Left colon (tissue), 2 donors: Measurements from ENCODE around the gene PPP1R9B. TPM values are rescaled to one million over a fixed set of nuclear protein-coding genes. Genes with fewer than 3 reads are reported as not detected.
A peak's percentile ranks its signal among the peaks of the same experiment; 100 is the strongest.

Source experiments
- ATAC-seq: fragments of 200-7000 bp; cut with Tn5 transposase; one replicate; pipeline ENCODE4 v1.9.1; 2020; ENCODE audit warnings: mild to moderate bottlenecking, moderate library complexity
- DNase-seq, 2 donors: peaks; one replicate each; pipeline ENCODE4 v3.0.0-alpha.2; 2020
- intact Hi-C, 2 donors: fragments of 100-400 bp; cut with DNase I in 1 of 2; cut with micrococcal nuclease in 1 of 2; formaldehyde crosslinking; loops; one replicate each; pipeline versions ENCODE4 v1.11.2 to v1.14.0; 2022; cut with DNase I, micrococcal nuclease
- total RNA-seq, 2 donors: library from RNA; stranded (reverse); fragmentation: NEBNext Ultra II Directional; extraction: Animal tissue kit (Norgen Biotek cat#: 25700); gene quantifications; one replicate each; pipeline ENCODE4 v1.2.1, GENCODE V29; 2021
- donor health status: DM: no; HTN: no; CAD: no.
- donor health status: DM: yes; HTN: yes; CAD: no.

The PPP1R9B gene
- total RNA-seq, 2 donors from 2014 or later = 30.6 to 34.3 TPM

GRCh38 chr17:50149417-50150353 is 792 bp downstream of the PPP1R9B start:
- intact Hi-C loops = no loop called here
- ATAC-seq (peak; percentile 51), DNase-seq (peak in 1 of 2 donors; percentile 77)

DNA sequence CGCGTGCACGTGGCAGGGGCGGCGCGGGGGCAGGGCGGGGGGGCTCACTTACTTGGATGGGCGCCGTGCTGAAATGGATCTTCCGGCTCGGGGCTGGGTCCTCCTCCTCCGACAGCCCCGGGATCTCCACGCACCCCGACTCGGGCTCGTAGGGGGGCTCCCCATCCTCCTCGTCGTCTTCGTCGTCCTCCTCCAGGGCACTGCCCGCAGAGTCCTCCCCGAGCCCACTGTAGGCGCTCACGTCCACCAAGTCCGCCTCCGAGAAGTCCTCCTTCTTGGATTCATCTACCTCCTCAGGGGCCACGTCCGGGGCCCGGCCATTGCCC is 1.4 kb downstream of the PPP1R9B start:
- intact Hi-C loops = no loop called here
- DNase-seq = no peak
- ATAC-seq = no peak

- ATAC-seq (peak; percentile 45), DNase-seq (peak; percentile 76 to 80)
- intact Hi-C loops = no loop called here
These were observed 2.0 kb downstream of the PPP1R9B start for GRCh38 chr17:50148226-50149090.

DNA sequence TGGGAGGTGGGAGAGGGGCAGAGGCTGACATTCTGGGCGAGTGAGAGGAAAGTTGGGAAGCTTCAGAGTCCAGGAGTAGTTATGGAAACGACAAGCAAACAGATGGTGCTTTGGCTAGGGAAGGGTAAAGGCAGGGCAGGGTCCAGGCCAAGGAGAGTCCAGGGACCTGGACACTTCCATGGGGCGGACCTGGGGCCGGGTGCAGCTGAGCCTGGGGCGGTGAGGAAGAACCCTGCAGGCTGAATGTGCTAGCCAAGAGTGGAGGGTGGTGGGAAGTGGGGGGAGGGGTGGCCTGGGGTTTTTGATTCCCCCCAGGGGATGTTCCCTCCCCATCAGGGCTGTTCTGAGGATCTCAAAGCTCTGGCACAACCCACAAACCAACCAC is 2.6 kb downstream of the PPP1R9B start:
- peak; percentile 14 for ATAC-seq
- intact Hi-C loops = no loop called here
- DNase-seq = peak in 1 of 2 donors; percentile 46

- no peak for DNase-seq
- ATAC-seq = no peak
- intact Hi-C loops = no loop called here
These were observed 3.4 kb downstream of the PPP1R9B start for GRCh38 chr17:50146927-50147665.

DNA sequence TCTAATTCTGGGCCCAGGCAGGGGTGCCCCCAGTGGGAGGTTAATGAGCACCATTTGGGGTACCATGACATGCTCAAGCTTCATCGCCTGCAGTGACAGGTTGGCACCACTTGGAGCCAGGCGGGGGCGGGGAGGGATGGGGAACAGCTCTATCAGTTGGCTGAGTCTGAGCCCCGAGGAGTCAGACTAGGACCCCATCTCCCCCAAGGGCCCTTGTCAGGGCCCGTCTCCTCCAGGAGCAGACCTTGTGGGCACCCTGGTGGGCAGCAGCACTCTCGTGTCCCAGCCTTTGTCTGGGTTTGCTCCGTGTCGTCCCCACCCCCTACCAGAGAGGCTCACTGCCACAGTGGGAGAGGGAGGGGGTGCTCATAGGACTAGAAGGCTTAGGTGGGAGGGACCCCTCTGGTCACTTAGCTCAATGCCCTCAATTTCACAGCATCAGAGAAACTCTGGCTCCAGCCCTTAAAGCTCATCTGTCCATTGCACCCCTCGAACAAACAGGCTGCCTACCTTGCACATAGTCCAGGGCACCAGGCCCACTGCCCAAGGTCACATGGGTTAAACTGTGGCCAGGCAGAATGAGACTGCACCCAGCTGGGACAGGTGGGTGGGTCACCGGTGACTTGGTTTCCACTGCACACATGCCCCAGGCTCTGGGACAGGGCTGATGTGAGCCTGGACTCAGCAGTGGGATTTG is 4.1 kb downstream of the PPP1R9B start:
- ATAC-seq (no peak), DNase-seq (peak in 1 of 2 donors; percentile 24)
- intact Hi-C loops = no loop called here

GRCh38 chr17:50145532-50146229 is 4.8 kb downstream of the PPP1R9B start:
- DNase-seq (no peak), ATAC-seq (no peak)
- intact Hi-C loops = no loop called here

- DNase-seq = no peak
- ATAC-seq = no peak
- intact Hi-C loops = no loop called here
These were observed 5.5 kb downstream of the PPP1R9B start for GRCh38 chr17:50144845-50145531.

GRCh38 chr17:50144355-50144754 is 6.1 kb downstream of the PPP1R9B start:
- DNase-seq = no peak
- intact Hi-C loops = no loop called here
- no peak for ATAC-seq

GRCh38 chr17:50143461-50144176 is 6.9 kb downstream of the PPP1R9B start:
- DNase-seq (no peak), ATAC-seq (no peak)
- intact Hi-C loops = no loop called here

DNA sequence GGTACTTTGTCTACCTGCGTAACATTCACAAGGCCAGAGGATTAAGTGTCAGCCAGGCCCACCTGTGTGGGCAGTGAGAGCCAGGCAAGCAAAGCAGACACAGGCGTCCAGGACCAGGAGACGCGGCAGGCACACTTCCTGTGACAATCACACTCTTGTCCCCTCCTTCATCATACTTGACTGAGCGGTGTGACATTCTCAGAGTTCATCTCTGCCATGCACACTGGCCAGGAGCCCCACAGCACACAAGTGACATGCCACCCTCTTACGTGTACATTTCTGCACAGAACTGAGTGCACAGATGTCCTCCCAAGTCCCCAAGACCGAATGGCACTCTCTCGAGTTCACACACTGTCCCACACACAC is 8.7 kb downstream of the PPP1R9B start:
- DNase-seq = no peak
- intact Hi-C loops = no loop called here
- ATAC-seq = no peak

DNA sequence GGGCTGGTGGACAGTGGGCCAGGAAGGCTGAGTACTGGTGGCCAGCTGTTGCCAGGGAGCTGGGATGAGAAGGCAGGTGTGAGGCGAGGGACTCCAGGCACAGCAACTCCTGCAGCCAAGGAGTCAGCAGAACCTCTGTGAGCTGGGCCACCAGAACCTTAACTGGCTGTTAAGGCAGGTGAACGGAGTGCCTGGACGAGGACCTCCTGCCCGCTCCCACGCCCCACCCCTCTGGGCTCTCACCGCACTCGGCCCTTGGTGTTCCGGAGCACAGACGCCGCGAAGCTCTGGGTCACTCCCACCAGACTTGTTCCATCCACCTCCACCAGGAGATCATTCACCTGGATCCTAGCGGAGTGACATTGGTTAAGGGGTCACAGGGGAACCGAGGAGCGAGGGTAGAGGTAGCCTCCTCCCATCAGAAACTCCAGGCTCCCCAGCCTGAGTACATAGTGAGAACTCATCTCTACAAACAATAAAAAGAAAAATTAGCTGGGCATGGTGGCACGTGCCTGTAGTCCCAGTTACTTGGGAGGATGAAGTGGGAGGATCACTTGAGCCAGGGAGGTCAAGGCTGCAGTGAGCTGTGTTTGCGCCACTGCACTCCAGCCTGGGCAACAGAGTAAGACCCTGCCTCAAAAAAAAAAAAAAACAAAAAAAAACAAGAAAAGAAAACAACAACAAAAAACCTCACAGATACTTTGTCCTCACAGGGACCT is 9.3 kb downstream of the PPP1R9B start:
- DNase-seq (no peak), ATAC-seq (no peak)
- intact Hi-C loops = no loop called here

DNA sequence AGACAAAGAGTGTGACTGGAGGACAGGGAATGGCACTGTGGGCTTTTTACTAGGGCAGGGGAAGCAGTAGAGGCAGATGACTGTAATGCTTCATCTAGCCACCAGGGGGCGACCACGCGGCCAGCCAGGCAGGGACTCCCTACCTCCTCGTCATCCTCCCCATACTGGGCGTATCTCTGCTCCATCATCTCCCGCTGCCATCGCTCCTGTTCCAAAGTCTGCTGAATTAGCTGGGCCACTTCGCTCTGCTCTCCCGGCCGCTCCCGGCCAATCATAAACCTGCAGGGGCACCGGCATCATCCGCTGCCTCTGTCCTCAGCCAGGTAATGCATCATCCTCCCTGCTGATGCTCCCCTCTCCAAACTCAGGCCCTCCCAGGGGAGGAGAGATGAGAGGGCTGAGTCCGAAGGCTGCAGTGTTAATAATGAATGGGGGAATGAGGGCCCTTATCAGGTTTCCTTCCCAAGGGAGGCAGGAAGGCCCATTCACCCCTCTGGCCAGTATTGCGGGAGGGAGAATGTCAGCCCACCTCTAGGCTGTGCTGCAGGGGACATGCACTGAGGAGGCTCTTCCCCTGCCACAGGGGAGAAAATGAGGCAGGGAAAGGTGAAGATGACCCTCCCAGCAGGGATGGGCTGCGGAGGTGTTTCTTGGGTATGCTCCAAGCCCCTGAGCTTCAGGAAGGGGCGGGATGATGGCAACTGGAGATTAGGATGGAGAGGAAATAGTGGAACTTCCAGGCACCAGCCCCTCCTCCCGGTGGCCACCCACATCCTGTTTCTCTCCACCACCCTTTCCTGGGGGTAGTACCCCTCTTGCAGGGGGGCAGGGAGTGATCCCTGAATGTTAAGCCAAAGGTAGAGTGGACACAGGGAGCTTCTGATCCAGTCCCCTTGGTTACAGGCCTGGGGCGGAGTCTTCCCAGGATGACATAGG is 10.3 kb downstream of the PPP1R9B start:
- DNase-seq (peak; percentile 76 to 82), ATAC-seq (peak; percentile 86)
- intact Hi-C loops = no loop called here

DNA sequence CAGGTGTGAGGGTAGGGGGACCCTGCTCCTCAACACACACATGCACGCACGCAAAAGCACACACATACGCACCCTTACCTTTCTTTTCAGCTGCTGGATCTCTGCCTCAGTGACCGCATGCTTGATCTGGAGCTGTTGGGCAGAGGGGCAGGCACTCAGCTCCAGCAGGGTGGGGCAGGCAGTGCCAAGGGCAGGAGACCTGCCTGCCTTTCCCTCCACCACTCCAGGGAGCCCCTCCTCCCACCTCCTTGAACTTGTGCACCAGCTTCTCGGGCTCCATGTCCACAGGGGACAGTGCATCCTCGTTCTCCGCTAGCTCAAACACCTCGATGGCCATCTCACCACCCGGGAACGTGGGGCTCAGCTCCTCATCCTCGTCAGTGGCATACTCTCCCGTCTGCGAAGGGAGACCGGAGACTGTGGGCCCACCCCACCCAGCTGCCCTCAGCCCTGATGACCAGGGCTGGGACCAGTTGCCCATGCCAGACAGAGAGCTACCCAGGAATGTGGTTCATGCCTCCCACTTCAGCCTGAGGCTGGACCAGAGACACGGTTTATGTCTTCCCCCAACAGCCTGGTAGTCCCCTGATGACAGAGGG is 11.2 kb downstream of the PPP1R9B start:
- no peak for ATAC-seq
- intact Hi-C loops = no loop called here

DNA sequence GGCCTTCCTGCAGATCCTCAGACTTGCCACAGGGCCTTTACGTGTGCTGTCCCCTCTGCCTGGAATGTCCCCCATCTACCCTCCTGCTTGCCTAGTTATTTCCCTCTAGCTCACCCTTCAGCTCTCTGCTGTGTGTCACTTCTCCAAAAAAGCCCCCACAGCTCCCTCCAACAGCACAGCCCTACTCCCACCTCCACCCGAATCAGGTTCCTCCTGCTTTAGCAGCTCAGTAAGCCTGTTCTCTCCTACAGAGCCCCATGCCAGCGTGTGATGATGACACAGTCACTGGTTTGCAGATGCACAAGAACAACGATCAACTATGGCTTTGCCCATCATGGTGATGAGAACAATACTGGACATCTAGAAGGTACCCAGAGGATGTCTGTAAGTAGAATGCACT is 13.4 kb downstream of the PPP1R9B start:
- no peak for ATAC-seq
- intact Hi-C loops = no loop called here
- DNase-seq = no peak

More for the DNA sequence above, 11.2 kb downstream of the PPP1R9B start:
- DNase-seq = no peak
